SW480 (cell line): ENCODE measurements around the gene ZFP64.
A peak's percentile ranks its signal among the peaks of the same experiment; 100 is the strongest.
"Not testable (repeated sequence)": the region's sequence is repeated elsewhere in the genome, so short reads cannot be mapped to it uniquely, and the experiment has no call there.

Experiments
- DNase-seq: peaks from one replicate; pipeline ENCODE4 v3.0.0-alpha.2; 2016; ENCODE audit warnings: low spot score

Gene ZFP64

DNA sequence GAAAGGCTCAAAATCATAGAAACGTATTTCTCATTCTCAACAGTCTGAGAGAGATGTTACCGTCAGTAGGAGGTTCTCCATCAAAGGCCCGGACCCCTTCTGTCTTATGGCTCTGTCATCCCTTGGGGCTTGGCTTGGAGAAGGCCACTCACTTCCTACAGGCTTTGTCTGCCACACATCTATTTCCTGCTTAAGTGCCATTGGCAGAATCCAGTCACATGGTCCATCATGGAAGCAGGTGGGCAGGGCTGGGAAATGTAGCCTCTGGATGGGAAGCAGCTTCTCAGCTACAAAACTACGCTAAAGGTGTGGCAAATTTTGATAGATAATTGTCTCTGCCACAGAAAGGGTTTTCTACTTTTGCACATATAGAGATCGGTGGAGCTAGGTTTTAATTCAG lies 12.6 kb upstream of the ZFP64 start:
- DNase-seq, result no peak

DNA sequence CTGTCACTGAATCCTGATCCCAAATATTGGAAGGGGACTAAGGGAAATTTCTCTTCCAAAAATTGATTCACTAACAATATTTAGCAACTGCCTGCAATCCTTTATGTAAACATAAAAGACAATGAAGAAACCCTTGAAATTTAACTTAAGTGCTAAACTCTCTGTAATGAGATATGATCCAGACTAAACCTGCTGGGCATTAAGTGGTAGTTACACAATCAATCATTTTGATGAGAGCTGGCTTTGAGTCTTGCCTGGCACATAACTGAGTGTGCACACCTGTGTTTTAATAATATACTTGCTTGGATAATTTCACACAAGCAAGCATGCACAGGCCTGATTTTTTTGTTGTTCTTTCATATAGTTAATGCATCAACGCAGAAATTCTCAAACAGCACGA lies 9.8 kb upstream of the ZFP64 start:
- no peak for DNase-seq

- no peak for DNase-seq
Observed at GRCh38 chr20:52200870-52201269, 9.3 kb upstream of the ZFP64 start.

GRCh38 chr20:52196845-52197244 lies 5.3 kb upstream of the ZFP64 start:
- no peak for DNase-seq

GRCh38 chr20:52193886-52194545 lies 2.4 kb upstream of the ZFP64 start:
- DNase-seq, result no peak

DNA sequence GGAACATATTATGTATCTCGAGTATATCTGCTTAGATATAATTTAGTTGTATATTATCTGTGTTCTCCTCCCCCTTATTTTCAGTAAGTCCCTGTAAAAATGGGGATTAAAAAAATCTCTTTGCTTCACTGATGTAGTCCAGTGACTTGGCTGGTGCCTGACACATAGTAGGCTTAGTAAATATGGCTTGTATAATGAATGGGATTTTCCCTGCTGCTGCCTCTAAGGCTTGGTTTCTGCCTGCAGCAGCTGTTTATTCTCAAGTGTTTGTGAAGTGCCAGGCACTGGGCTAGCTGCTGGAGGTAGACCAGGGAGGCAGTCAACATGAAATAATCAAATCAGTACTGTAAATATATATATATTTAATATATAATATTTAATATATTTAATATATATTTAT lies 1.6 kb upstream of the ZFP64 start:
- no peak for DNase-seq

GRCh38 chr20:52192719-52193007 lies 1.1 kb upstream of the ZFP64 start:
- DNase-seq, result not testable (repeated sequence)

DNA sequence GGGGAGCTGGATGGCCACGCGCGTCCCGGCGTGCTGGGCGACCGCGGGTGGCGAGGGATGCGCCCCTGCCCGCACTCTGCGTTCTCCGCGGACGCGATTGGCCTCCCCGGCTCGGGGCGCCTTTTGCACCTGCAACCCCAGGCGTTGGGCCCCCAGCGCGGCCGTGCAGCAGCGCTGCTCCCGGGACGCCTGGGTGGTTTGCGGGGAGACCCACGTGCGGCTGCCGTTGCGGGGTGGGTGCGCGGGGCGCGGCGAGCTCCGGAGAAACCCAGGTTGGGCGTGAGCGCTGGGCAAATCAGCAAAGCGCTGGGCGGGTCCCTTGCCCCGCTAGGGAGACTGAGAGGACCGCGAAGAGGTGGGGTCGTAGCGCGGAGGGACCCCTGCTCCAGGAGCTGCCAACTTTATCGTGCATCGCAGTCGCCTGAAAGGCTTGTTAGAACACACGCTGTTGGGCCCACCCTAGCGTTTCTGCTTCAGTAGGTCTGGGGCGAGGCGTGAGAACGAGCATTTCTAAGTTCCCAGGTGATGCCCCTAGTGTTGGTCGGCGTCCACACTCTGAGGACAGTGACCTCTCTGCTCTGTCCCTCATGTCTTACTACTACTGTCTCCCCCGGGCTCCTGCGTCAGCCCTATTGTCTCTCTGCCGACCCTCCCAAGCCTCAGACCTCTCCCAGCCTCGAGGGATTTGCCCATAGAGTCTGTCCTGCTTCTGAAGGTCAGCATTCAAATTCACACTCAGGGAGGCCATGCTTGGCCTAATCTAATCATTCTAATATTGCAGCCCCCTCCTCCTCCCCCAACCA lies 538 bp upstream of the ZFP64 start:
- peak; percentile 89 for DNase-seq

- peak; percentile 73 for DNase-seq
Observed at GRCh38 chr20:52190437-52191131, 995 bp downstream of the ZFP64 start.

DNA sequence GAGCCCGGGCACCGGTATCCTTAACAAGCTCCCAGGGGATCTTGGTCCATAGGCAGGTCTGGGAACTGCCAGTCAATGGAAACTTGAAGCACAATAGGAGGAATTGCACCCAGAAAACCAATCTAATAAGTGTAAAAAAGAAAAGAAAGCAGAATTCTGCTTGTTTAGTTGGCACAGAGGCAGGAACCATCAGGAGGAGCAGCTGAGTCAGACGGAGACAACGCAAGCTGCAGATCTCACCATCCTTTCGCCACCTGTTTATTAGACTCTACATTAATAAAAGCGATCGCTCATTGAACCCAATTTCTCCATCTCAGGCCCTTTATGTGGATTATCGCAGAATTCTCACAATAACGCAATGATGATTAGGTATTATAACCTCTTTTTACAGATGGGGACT lies 9.8 kb downstream of the ZFP64 start:
- no peak for DNase-seq

DNA sequence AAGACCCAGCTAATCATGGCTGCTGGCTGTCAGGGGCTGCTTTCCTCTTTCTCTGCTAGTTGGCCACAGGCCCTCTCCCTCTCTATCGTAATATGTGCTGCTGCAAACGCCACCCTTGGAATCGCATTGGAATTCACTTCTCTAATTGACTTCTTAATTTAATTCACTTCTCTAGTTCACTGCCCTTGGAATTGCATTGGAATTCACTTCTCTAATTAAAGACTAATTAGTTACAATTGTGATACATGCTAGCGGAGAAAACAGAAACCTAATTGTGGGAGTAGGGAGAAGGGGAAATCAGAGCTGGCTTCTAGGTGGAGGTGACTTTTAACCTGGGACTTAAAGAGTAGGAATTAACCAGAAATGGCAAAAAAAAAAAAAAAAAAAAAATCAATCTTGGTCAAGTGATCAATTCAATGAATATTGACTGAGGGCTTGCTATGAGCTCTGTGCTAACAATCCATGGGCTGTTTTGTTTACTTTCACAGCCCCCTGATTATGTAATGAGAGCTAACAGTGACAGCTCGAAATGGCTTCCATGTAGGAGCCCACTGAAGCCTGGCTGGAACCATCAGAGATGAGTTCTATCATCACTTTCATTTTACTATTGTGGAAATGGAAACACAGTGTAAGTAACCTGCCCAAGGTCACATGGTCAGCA lies 11.3 kb downstream of the ZFP64 start:
- DNase-seq, result no peak

DNA sequence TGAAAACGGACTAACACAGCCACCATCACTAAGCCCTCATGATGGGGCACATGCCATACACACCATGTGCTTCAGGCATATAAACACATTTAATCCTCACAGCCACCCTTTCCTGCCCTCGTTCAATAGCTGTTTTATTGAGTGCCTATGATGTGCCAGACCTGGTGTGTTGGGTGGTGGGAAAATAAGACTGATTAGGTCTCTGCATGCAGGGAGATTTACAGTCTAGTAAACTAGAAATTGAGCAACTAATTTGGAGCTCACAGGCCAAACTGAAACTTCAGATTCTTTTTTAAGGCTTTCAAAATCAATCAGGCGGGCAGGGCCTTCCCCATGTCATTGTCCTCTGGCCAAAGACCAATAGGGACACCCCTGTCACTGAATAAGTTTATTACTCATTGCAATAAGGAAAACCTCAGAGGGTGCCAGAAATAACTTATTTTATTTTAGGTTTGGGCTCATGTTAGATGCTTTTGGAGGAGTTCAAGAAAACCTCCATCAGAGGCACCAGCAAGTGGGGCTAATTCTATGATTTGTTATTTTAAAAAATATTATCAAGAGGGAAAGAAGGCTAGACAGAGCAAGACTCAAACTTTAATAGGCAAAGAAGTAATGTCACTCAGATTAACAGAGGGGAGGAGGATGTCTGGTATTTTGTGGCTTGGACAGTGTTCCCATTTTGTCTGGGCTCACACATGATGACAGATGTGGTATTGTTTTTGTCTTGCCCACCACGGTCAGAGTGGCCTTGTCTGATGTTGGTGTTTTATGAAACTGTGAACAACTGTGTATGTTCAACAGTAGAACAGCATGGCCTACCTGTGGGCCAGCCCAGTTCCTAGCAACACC lies 12.0 kb downstream of the ZFP64 start:
- no peak for DNase-seq

- no peak for DNase-seq
Observed at GRCh38 chr20:52178691-52179090, 12.9 kb downstream of the ZFP64 start.

GRCh38 chr20:52175840-52176239 lies 15.7 kb downstream of the ZFP64 start:
- no peak for DNase-seq

- DNase-seq, result no peak
Observed at GRCh38 chr20:52172392-52173047, 19.1 kb downstream of the ZFP64 start.

- no peak for DNase-seq
Observed at GRCh38 chr20:52171025-52171424, 20.6 kb downstream of the ZFP64 start.

- no peak for DNase-seq
Observed at GRCh38 chr20:52168116-52168515, 23.5 kb downstream of the ZFP64 start.

- DNase-seq, result no peak
Observed at GRCh38 chr20:52167232-52167840, 24.2 kb downstream of the ZFP64 start.

GRCh38 chr20:52166150-52166549 lies 25.4 kb downstream of the ZFP64 start:
- no peak for DNase-seq

GRCh38 chr20:52160621-52161204 lies 30.9 kb downstream of the ZFP64 start:
- no peak for DNase-seq
